Psoas muscle (tissue), 8 donors: Measurements from ENCODE around the gene CDC14A. TPM values are rescaled to one million over a fixed set of nuclear protein-coding genes. Genes with fewer than 3 reads are reported as not detected.

Experiments used
- ATAC-seq, 4 donors: fragments of 200-7000 bp; cut with Tn5 transposase; one replicate each; pipeline ENCODE4 v1.9.1; 2020; ENCODE audit warnings: moderate library complexity in 3 of 4, mild to moderate bottlenecking in 2 of 4
- DNase-seq, 2 donors: peaks; one replicate each; pipeline ENCODE4 v3.0.0-alpha.2; 2020
- H3K27ac ChIP-seq: fragments of 200-600 bp; one replicate; pipeline ENCODE4 v1.8.0; 2022
- H3K27me3 ChIP-seq, 3 donors: fragments of 200-600 bp in 1 of 3; one replicate each; pipeline versions ENCODE4 v1.6.1 to v1.8.0; 2013 to 2022; ENCODE audit warnings: low read length in 2 of 3, mild to moderate bottlenecking in 2 of 3, moderate library complexity in 1 of 3; ENCODE audit not compliant: insufficient read depth in 3 of 3
- H3K36me3 ChIP-seq, 2 donors: fragments of 200-600 bp in 1 of 2; one replicate each; pipeline versions ENCODE4 v1.6.1 to v1.8.0; 2013 to 2022; ENCODE audit warnings: low read depth in 1 of 2, mild to moderate bottlenecking in 1 of 2, moderate library complexity in 1 of 2; ENCODE audit not compliant: insufficient read depth in 1 of 2
- H3K4me1 ChIP-seq: fragments of 200-600 bp; one replicate; pipeline ENCODE4 v1.8.0; 2022
- H3K4me3 ChIP-seq: fragments of 200-600 bp; one replicate; pipeline ENCODE4 v1.8.0; 2022; ENCODE audit warnings: mild to moderate bottlenecking
- H3K9me3 ChIP-seq: fragments of 200-600 bp; one replicate; pipeline ENCODE4 v1.8.0; 2022
- CTCF ChIP-seq: fragments of 200-600 bp; IDR thresholded peaks from one replicate; pipeline ENCODE4 v1.8.0; 2022; ENCODE audit warnings: antibody characterized with exemption
- WGBS, 3 donors: extraction: QIAGEN DNeasy Blood & Tissue Kit; methylation state at CpG; one replicate each; pipeline versions ENCODE4 v1.1.6 to v1.1.7; 2013; 5-methylcytosine and 5-hydroxymethylcytosine counted together
- intact Hi-C, 2 donors: fragments of 100-400 bp; cut with DNase I; formaldehyde crosslinking; loops; one replicate each; pipeline versions ENCODE4 v1.11.0 to v1.14.2; 2022
- polyA plus RNA-seq, 3 donors: library from polyadenylated mRNA; stranded (reverse); fragments of 200-250 nt; gene quantifications; one replicate each; pipeline ENCODE4 v1.2.3, GENCODE V29; 2013
- total RNA-seq, 4 donors: library from RNA; stranded (reverse); fragmentation: NEBNext Ultra II Directional in 2 of 4; extraction: Animal tissue kit (Norgen Biotek cat#: 25700) in 2 of 4; gene quantifications; one replicate each; pipeline versions ENCODE4 v1.2.1 to v1.2.4, GENCODE V29; 2021 to 2023
- donor health status: healthy with polysubstance abuse.
- donor health status: DM: no; HTN: no; CAD: no; lungs with moderate emphysema.
- donor health status: Bipolar disorder and iron deficiency.
- donor health status: healthy.
- donor health status: DM: yes; HTN: yes; CAD: no.
- donor health status: DM: no; HTN: no; CAD: no.
- donor health status: DM: no; HTN: no; CAD: no.
- donor health status: DM: yes; HTN: yes; CAD: no.

CDC14A gene
- total and polyA plus RNA-seq, 7 donors: 0.44 to 5.5 (median 2.3) TPM

DNA sequence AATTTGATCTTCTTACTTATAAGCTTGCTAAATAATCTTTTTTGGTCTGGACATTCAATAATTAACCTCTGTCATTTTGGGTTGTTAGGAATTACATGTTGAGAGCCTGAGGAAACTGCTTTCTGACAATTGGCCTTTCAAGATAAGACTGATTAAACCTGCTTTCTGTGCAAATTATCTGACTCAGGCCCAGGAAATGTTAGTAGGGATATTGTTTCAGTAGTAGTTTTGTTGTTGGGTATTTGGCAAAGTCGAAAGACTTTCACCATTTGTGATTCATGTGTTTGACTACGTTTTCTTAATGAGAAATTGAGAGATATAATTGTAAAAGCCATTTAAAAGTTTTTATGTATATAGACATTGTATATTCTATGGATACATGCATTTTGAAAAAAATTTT, 104.6 kb downstream of the CDC14A start:
- intact Hi-C loops: loop anchor here (5.0 to 10.0 kb wide), 3 partner anchors 192 to 652 kb away; partner anchors contain the start of gene RTCA (in 1 of the 2)
- H3K4me3 ChIP-seq: no peak overlapping the region
- H3K27ac ChIP-seq: no peak overlapping the region
- DNase-seq: no peak
- no peaks in the 10 kb centered on the region for H3K9me3 ChIP-seq
- no peaks in the 10 kb centered on the region for H3K27me3 ChIP-seq
- no peak for TF ChIP-seq CTCF
- no peak for ATAC-seq
- H3K4me1 ChIP-seq: peaks cover 13% of the 10 kb centered on the region
- 89 to 94% (median 90%) methylated on average over 2 of the region's 2 CpGs for WGBS, 3 donors
- no peaks in the 10 kb centered on the region for H3K36me3 ChIP-seq

- whole genome bisulfite sequencing, 3 donors: 96 to 98% (median 97%) methylated on average over 2 of the region's 2 CpGs
- peaks cover 0 to 3% of the 10 kb centered on the region in 2 donors for H3K36me3 ChIP-seq
- H3K27ac ChIP-seq: no peak overlapping the region
- DNase-seq (no peak), ATAC-seq (no peak)
- peaks cover 8% of the 10 kb centered on the region for H3K4me1 ChIP-seq
- H3K4me3 ChIP-seq: no peak overlapping the region
- H3K27me3 ChIP-seq: no peaks in the 10 kb centered on the region
- no peaks in the 10 kb centered on the region for H3K9me3 ChIP-seq
- intact Hi-C loops: loop anchor here (2.0 to 10.0 kb wide), 4 partner anchors 105 to 653 kb away; partner anchors contain the start of genes CDC14A (in 1 of the 2) and RTCA (in 1 of the 2)
- TF ChIP-seq CTCF: no peak
Measured at GRCh38 chr1:100457683-100458082, 105.4 kb downstream of the CDC14A start.

- Histone ChIP-seq H3K4me3 (no peak overlapping the region), H3K4me1 (peaks cover 3% of the 10 kb centered on the region), H3K27ac (peak overlapping the region; percentile 33), H3K27me3 (no peaks in the 10 kb centered on the region), H3K9me3 (no peaks in the 10 kb centered on the region), H3K36me3 (peaks cover 0 to 7% of the 10 kb centered on the region in 2 donors)
- ATAC-seq: peak in 3 of 4 donors; percentile 57 to 77 (median 59)
- WGBS, 3 donors: 46 to 52% (median 48%) methylated on average over 6 of the region's 6 CpGs
- no peak for DNase-seq
- TF ChIP-seq CTCF: no peak
- intact Hi-C loops: loop anchor here (2.0 to 10.0 kb wide), 4 partner anchors 106 to 654 kb away; partner anchors contain the start of genes CDC14A (in 1 of the 2) and RTCA (in 1 of the 2)
Measured at GRCh38 chr1:100458661-100459357, 106.5 kb downstream of the CDC14A start.

DNA sequence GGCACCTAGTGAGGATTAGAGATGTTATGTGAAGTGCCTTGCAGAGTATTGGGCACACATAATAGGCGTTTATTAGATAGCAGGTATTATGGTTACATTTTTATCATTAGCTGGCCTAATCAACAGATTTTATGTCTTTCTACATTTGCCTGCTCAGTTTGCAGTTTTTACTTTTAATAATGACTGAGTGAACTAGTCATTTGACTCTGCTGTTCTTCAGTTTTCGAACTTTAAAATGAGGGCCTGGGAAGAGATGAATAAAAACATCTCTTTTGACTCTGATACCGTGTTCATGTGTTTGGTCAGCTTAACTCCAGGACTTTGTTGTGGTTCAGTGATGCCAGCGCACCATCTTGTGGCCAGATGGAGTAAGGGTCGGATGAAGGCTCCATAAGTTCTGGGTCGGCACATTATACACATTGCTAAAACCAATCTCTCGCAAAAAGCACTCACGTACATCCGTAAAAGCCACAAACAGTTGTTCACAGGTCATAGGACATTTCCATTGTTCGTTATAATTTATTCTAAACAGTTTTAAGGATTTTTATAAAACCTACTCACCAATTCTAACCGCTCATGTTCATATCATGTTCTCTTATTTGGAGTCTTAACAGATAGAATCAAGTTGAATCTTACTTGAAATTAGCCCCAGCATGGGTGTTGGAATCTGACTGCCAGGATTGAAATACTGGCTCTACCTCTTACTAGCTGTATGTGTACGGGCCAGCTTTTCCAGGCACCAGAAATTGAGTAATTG, 107.2 kb downstream of the CDC14A start:
- Histone ChIP-seq H3K4me1 (peaks cover 3% of the 10 kb centered on the region), H3K27me3 (no peaks in the 10 kb centered on the region), H3K36me3 (peaks cover 0 to 7% of the 10 kb centered on the region in 2 donors), H3K27ac (peak overlapping the region; percentile 33), H3K9me3 (no peaks in the 10 kb centered on the region), H3K4me3 (no peak overlapping the region)
- 15 to 25% (median 22%) methylated on average over 12 of the region's 12 CpGs for WGBS, 3 donors
- intact Hi-C loops: loop anchor here (2.0 to 10.0 kb wide), 6 partner anchors 107 to 655 kb away; partner anchors contain the start of genes CDC14A (in 1 of the 2) and RTCA (in 1 of the 2)
- DNase-seq (peak; percentile 68 to 82), ATAC-seq (peak; percentile 90 to 98 (median 94))
- TF ChIP-seq CTCF: peak; percentile 90
